A549 (cell line): ENCODE data around the gene FGD1. TPM values are rescaled to one million over a fixed set of nuclear protein-coding genes. Genes with fewer than 3 reads are reported as not detected.

Experiments
- ATAC-seq, 2 experiments: fragments of 200-7000 bp in 1 of 2; fragments of >200 bp in 1 of 2; cut with Nextera tagmentation in 1 of 2; cut with Tn5 transposase in 1 of 2; 3 replicates each; pipeline versions ENCODE4 v1.8.0 to v1.9.1; 2018 to 2020; ENCODE audit warnings: mild to moderate bottlenecking in 1 of 2, moderate library complexity in 1 of 2
- CTCF ChIA-PET: fragments of 300-600 bp; sonication (Branson Sonifier 250); formaldehyde crosslinking; extraction: SDS; loops from one replicate; lab custom pipeline; 2021; ENCODE audit warnings: antibody characterized with exemption, inconsistent platforms; lab: Yijun Ruan, JAX
- POLR2A ChIA-PET: fragments of 350-600 bp; formaldehyde crosslinking; extraction: SDS; loops from one replicate; lab custom pipeline; 2021; ENCODE audit warnings: antibody characterized with exemption, inconsistent platforms; lab: Yijun Ruan, JAX
- DNase-seq, 2 experiments: peaks; one replicate each; pipeline versions ENCODE4 v3.0.0 to v3.0.0-alpha.2; 2011 to 2016; ENCODE audit warnings: low read depth in 1 of 2, low spot score in 1 of 2
- FAIRE-seq: peaks from 2 replicates; lab custom pipeline; 2011; peaks lifted over from hg19 to GRCh38; lab: Jason Lieb, UNC
- H3K27ac ChIP-seq, 2 experiments: fragments of >200 bp; sonication (Bioruptor Twin); formaldehyde crosslinking; 3 replicates each; pipeline ENCODE4 v1.5.1; 2016 to 2017
- H3K4me1 ChIP-seq: fragments of >200 bp; sonication (Bioruptor Twin); formaldehyde crosslinking; 3 replicates; pipeline ENCODE4 v1.6.1; 2016
- H3K4me2 ChIP-seq: fragments of >200 bp; sonication (Bioruptor Twin); formaldehyde crosslinking; 3 replicates; pipeline ENCODE4 v1.6.1; 2016
- H3K4me3 ChIP-seq: fragments of >200 bp; sonication (Bioruptor Twin); formaldehyde crosslinking; 3 replicates; pipeline ENCODE4 v1.5.1; 2016
- H3K9me3 ChIP-seq: fragments of >200 bp; sonication (Bioruptor Twin); formaldehyde crosslinking; 3 replicates; pipeline ENCODE4 v1.6.1; 2016
- ATOH8 ChIP-seq: fragments of 250-450 bp; sonication (Bioruptor Pico); IDR thresholded peaks from 2 replicates; pipeline ENCODE4 v1.5.0; 2020; ENCODE audit warnings: low read depth, mild to moderate bottlenecking, moderate library complexity
- BCL3 ChIP-seq: fragments of >200 bp; sonication (Bioruptor Twin); formaldehyde crosslinking; IDR thresholded peaks from 3 replicates; pipeline ENCODE4 v1.6.1; 2016
- CBX8 ChIP-seq: fragments of 200-600 bp; sonication (generic); IDR thresholded peaks from 2 replicates; pipeline ENCODE4 v1.6.1; 2016
- CHD4 ChIP-seq: fragments of 200-600 bp; sonication (generic); IDR thresholded peaks from 2 replicates; pipeline ENCODE4 v1.6.1; 2016; ENCODE audit warnings: antibody characterized with exemption, mild to moderate bottlenecking, borderline replicate concordance
- FOXS1 ChIP-seq: fragments of 250-450 bp; sonication (Bioruptor Pico); IDR thresholded peaks from 2 replicates; pipeline ENCODE4 v1.5.0; 2020; ENCODE audit warnings: mild to moderate bottlenecking, moderate library complexity
- HES2 ChIP-seq: fragments of >200 bp; sonication (Bioruptor Twin); formaldehyde crosslinking; IDR thresholded peaks from 2 replicates; pipeline ENCODE4 v1.6.1; 2016
- HOXA7 ChIP-seq: fragments of 250-450 bp; sonication (Bioruptor Pico); IDR thresholded peaks from 2 replicates; pipeline ENCODE4 v1.5.0; 2020; ENCODE audit warnings: mild to moderate bottlenecking, moderate library complexity
- HOXB5 ChIP-seq: fragments of 250-450 bp; sonication (Bioruptor Pico); IDR thresholded peaks from 2 replicates; pipeline ENCODE4 v1.5.0; 2020; ENCODE audit warnings: mild to moderate bottlenecking, moderate library complexity
- KDM1A ChIP-seq: fragments of 200-600 bp; sonication (generic); IDR thresholded peaks from 2 replicates; pipeline ENCODE4 v1.6.1; 2016; ENCODE audit warnings: low read depth, mild to moderate bottlenecking
- NFE2L2 ChIP-seq: fragments of 150-350 bp; conservative IDR thresholded peaks from 2 replicates; pipeline ENCODE4 v1.6.1; 2014; ENCODE audit warnings: low read length
- NR3C1 ChIP-seq: fragments of >200 bp; sonication (Bioruptor Twin); formaldehyde crosslinking; IDR thresholded peaks from 3 replicates; pipeline ENCODE4 v1.6.1; 2017
- RAD21 ChIP-seq, 2 experiments: fragments of >200 bp in 1 of 2; sonication (Bioruptor Twin) in 1 of 2; formaldehyde crosslinking in 1 of 2; IDR thresholded peaks in 1 of 2; conservative IDR thresholded peaks in 1 of 2; 2 replicates in 1 of 2; 3 replicates in 1 of 2; pipeline ENCODE4 v1.6.1; 2012 to 2018; ENCODE audit warnings: inconsistent platforms in 1 of 2
- RCOR1 ChIP-seq: fragments of 150-350 bp; IDR thresholded peaks from 2 replicates; pipeline ENCODE4 v1.6.1; 2014; ENCODE audit warnings: antibody characterized with exemption, low read length, low read depth
- REST ChIP-seq: fragments of 200-600 bp; sonication (generic); IDR thresholded peaks from 2 replicates; pipeline ENCODE4 v1.6.1; 2016; ENCODE audit warnings: antibody characterized with exemption, mild to moderate bottlenecking, moderate library complexity
- RNF2 ChIP-seq: fragments of 200-600 bp; sonication (generic); IDR thresholded peaks from 2 replicates; pipeline ENCODE4 v1.6.1; 2016; ENCODE audit warnings: low read depth, mild to moderate bottlenecking, antibody characterized with exemption, moderate library complexity, borderline replicate concordance
- SREBF2 ChIP-seq: fragments of 450-650 bp; IDR thresholded peaks from 2 replicates; pipeline ENCODE4 v1.6.1; 2014; ENCODE audit warnings: mild to moderate bottlenecking, moderate library complexity
- TFCP2L1 ChIP-seq: fragments of 250-450 bp; sonication (Bioruptor Pico); IDR thresholded peaks from 2 replicates; pipeline ENCODE4 v1.5.0; 2021; ENCODE audit warnings: mild to moderate bottlenecking
- USF2 ChIP-seq: fragments of 450-650 bp; IDR thresholded peaks from 2 replicates; pipeline ENCODE4 v1.6.1; 2014; ENCODE audit warnings: antibody characterized with exemption
- ZC3H11A ChIP-seq: fragments of 450-650 bp; IDR thresholded peaks from 2 replicates; pipeline ENCODE4 v1.6.1; 2014; ENCODE audit warnings: antibody characterized with exemption, mild to moderate bottlenecking
- ZFP36 ChIP-seq: fragments of 450-650 bp; IDR thresholded peaks from 2 replicates; pipeline ENCODE4 v1.6.1; 2014; ENCODE audit warnings: borderline replicate concordance; ENCODE audit not compliant: partially characterized antibody
- WGBS: methylation state at CpG from one replicate; pipeline ENCODE4 v1.1.6; 2017; ENCODE audit errors: missing lambda C conversion rate; 5-methylcytosine and 5-hydroxymethylcytosine counted together
- polyA plus RNA-seq, 4 experiments: library from polyadenylated mRNA; depleted of rRNA in 3 of 4; stranded (reverse); fragments of >200 nt; fragmentation: RNase III in 1 of 4; extraction: RNeasy Plus Mini Kit Qiagen cat#74134 plus additional on column Dnase treatment in 1 of 4; gene quantifications; 2 replicates in 3 of 4; 3 replicates in 1 of 4; pipeline ENCODE4 v1.2.3, GENCODE V29; 2011 to 2017

FGD1 gene
- polyA plus RNA-seq, 2 of the 4 experiments (the other 2 are of a cell fraction), result 1.9 to 5.8 TPM

GRCh38 chrX:54422168-54422567 is 73.9 kb downstream of the FGD1 start:
- no peaks in the 10 kb centered on the region for H3K4me1 ChIP-seq
- TF ChIP-seq CBX8, result no peak
- TF ChIP-seq RAD21 (conservative IDR thresholded peaks at IDR 0.05 in 1 of 2, IDR thresholded peaks at IDR 0.05 in 1 of 2), result no peak
- no peak for TF ChIP-seq RCOR1
- no peak for TF ChIP-seq CHD4
- no peak for TF ChIP-seq ZC3H11A
- no peak for TF ChIP-seq SREBF2
- TF ChIP-seq HOXB5 (CRISPR knock-in tag), result no peak
- no peak for TF ChIP-seq RNF2
- no peak for TF ChIP-seq REST
- TF ChIP-seq FOXS1, result no peak
- no peak for TF ChIP-seq ATOH8 (CRISPR knock-in tag)
- no peak for TF ChIP-seq NR3C1
- no peak for TF ChIP-seq TFCP2L1
- TF ChIP-seq KDM1A, result no peak
- POLR2A ChIA-PET, result no interaction called here
- WGBS, result 38% methylated on average over 3 of the region's 3 CpGs
- CTCF ChIA-PET, result no interaction called here
- no peak overlapping the region for H3K27ac ChIP-seq
- FAIRE-seq (no peak), ATAC-seq (no peak), DNase-seq (no peak)
- H3K4me3 ChIP-seq, result no peak overlapping the region
- no peaks in the 10 kb centered on the region for H3K9me3 ChIP-seq
- H3K4me2 ChIP-seq, result no peak overlapping the region

GRCh38 chrX:54419559-54420302 is 76.3 kb downstream of the FGD1 start:
- TF ChIP-seq NR3C1 (no peak), NFE2L2 (no peak), USF2 (no peak), HES2 (no peak), HOXA7 (no peak), RAD21 (conservative IDR thresholded peaks at IDR 0.05 in 1 of 2, IDR thresholded peaks at IDR 0.05 in 1 of 2) (no peak), SREBF2 (no peak), BCL3 (no peak), FOXS1 (no peak), ZFP36 (no peak)
- ChIA-PET POLR2A (no interaction called here), CTCF (no interaction called here)
- ATAC-seq (no peak), DNase-seq (no peak), FAIRE-seq (no peak)
- H3K4me2 ChIP-seq, result no peak overlapping the region
- no peaks in the 10 kb centered on the region for H3K4me1 ChIP-seq
- no peak overlapping the region for H3K4me3 ChIP-seq
- H3K9me3 ChIP-seq, result no peaks in the 10 kb centered on the region
- no peak overlapping the region for H3K27ac ChIP-seq
- 31% methylated on average over 3 of the region's 3 CpGs for WGBS
